Activated T-cell treated with anti-CD3 and anti-CD28 coated beads, Interleukin-2, amount 50 U/mL, for 72 hours (primary cell): Measurements from ENCODE around the gene PROSER1. TPM values are rescaled to one million over a fixed set of nuclear protein-coding genes. Genes with fewer than 3 reads are reported as not detected.

Source experiments
- ATAC-seq, 2 donors: fragments of 150-1000 bp; cut with Tn5 transposase; replicated peaks in 1 of 2; 2 replicates each; pipeline ENCODE4 v1.10.0; 2021; ENCODE audit warnings: moderate library complexity in 2 of 2, mild to moderate bottlenecking in 1 of 2
- DNase-seq, 2 donors: peaks; one replicate each; pipeline ENCODE4 v3.0.0; 2021 to 2022; ENCODE audit warnings: mixed read lengths in 1 of 2
- H3K27ac Mint-ChIP-seq: one replicate; pipeline ENCODE4 v1.8.0; 2022; ENCODE audit warnings: mild to moderate bottlenecking, moderate library complexity, mixed read lengths
- H3K27me3 Mint-ChIP-seq: one replicate; pipeline ENCODE4 v1.8.0; 2022; ENCODE audit warnings: low read depth, mixed read lengths
- H3K36me3 Mint-ChIP-seq, 2 donors: one replicate each; pipeline ENCODE4 v1.8.0; 2022; ENCODE audit warnings: mixed read lengths in 2 of 2, mild to moderate bottlenecking in 1 of 2; ENCODE audit not compliant: insufficient read depth in 2 of 2
- H3K4me1 Mint-ChIP-seq: one replicate; pipeline ENCODE4 v1.8.0; 2022; ENCODE audit warnings: low read depth, mixed read lengths
- H3K4me3 Mint-ChIP-seq, 2 donors: one replicate each; pipeline ENCODE4 v1.8.0; 2022; ENCODE audit warnings: mild to moderate bottlenecking in 2 of 2, mixed read lengths in 2 of 2, moderate library complexity in 2 of 2
- H3K9me3 Mint-ChIP-seq, 2 donors: one replicate each; pipeline ENCODE4 v1.8.0; 2022; ENCODE audit warnings: mixed read lengths in 2 of 2
- total RNA-seq, 2 donors: library from RNA; stranded (reverse); gene quantifications; one replicate each; pipeline ENCODE4 v1.2.3, GENCODE V29; 2022

Gene PROSER1
- total RNA-seq, 2 donors from 2014 or later: 114 to 116 TPM

GRCh38 chr13:39044536-39044935 lies 6.6 kb upstream of the PROSER1 start:
- Mint-ChIP-seq H3K4me1 (peaks cover 25% of the 10 kb centered on the region), H3K27ac (peak overlapping the region; percentile 84), H3K27me3 (no peaks in the 10 kb centered on the region), H3K4me3 (no peak overlapping the region), H3K9me3 (no peaks in the 10 kb centered on the region), H3K36me3 (peaks cover 0 to 19% of the 10 kb centered on the region in 2 donors)
- DNase-seq: no peak
- ATAC-seq: no peak

DNA sequence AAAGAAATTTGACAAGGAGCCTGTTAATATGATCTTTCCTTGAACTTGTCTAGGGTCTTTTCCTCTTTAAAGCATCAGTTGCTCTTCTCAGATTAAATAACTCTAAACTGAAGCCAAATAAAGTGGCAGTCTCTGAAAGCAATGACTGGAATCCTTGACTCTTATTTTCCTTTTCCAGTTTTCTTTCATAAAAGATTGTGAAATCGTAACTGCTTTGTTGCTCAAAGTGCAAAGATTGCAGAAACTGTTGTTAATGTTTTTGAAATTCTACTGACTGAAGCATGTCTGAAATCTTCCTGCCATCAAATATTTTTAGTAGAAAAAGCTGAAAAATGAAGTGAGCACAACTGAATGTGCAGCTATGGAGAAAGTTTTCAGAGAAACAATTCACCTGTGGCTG lies 2.3 kb upstream of the PROSER1 start:
- Mint-ChIP-seq H3K9me3 (no peaks in the 10 kb centered on the region), H3K27me3 (no peaks in the 10 kb centered on the region), H3K4me1 (peaks cover 37% of the 10 kb centered on the region), H3K27ac (no peak overlapping the region), H3K4me3 (peak overlapping the region; percentile 74 to 87), H3K36me3 (peaks cover 5 to 27% of the 10 kb centered on the region in 2 donors)
- ATAC-seq (no peak), DNase-seq (no peak)

DNA sequence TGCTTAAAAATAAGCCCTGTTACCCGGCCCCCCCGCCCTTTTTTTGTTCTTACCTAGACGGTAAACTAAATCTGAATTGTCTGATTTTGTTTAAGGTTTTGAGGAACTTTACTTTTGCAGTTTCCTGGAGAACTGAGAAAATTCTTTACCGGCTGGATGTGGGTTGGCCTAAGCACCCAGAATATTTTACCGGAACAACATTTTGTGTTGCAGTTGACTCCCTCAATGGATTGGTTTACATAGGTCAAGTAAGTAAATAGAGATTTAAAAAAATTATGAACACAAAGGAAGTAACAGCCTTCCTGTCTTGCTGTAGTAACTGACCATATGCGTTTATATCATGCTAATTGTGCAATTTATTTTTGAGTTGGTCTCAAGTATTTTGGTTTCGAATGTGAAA lies 1.2 kb upstream of the PROSER1 start:
- peak overlapping the region; percentile 93 for H3K27ac Mint-ChIP-seq
- DNase-seq (no peak), ATAC-seq (no peak)
- H3K4me3 Mint-ChIP-seq: peak overlapping the region; percentile 87 to 95
- no peaks in the 10 kb centered on the region for H3K27me3 Mint-ChIP-seq
- no peaks in the 10 kb centered on the region for H3K9me3 Mint-ChIP-seq
- H3K36me3 Mint-ChIP-seq: peaks cover 5 to 25% of the 10 kb centered on the region in 2 donors
- H3K4me1 Mint-ChIP-seq: peaks cover 49% of the 10 kb centered on the region

DNA sequence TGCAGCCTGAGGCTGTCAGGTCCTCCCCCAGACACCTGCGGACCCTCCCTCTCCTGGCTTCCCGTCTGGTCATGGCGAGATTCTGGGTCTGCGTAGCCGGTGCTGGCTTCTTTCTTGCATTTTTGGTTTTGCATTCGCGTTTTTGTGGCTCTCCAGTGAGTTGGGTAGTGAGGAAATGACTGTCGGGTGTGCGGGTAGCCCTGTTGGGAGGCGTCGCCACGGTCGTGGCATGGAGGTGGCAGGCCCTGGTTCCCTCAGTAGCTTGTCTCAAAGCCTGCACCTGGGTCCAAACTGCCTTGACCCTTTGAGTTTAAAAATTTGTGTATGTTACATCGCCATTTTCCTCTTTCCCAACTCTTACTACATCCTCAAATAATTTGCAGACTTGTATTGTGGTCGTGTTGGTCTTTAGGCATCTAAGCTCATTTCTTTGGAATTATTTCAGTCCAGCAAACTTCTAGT lies 711 bp upstream of the PROSER1 start:
- peak; percentile 82 to 84 for DNase-seq
- Mint-ChIP-seq H3K4me1 (peaks cover 53% of the 10 kb centered on the region), H3K4me3 (peak overlapping the region; percentile 87 to 95), H3K36me3 (peaks cover 5 to 24% of the 10 kb centered on the region in 2 donors), H3K27me3 (no peaks in the 10 kb centered on the region), H3K9me3 (no peaks in the 10 kb centered on the region), H3K27ac (peak overlapping the region; percentile 93)
- peak; percentile 75 to 77 for ATAC-seq

- Mint-ChIP-seq H3K27me3 (no peaks in the 10 kb centered on the region), H3K27ac (peak overlapping the region; percentile 99), H3K9me3 (no peaks in the 10 kb centered on the region), H3K36me3 (peaks cover 5 to 23% of the 10 kb centered on the region in 2 donors), H3K4me3 (peak overlapping the region; percentile 87 to 95), H3K4me1 (peaks cover 61% of the 10 kb centered on the region)
- DNase-seq (no peak), ATAC-seq (peak in 1 of 2 donors; percentile 14)
These were observed 444 bp downstream of the PROSER1 start for GRCh38 chr13:39037410-39037879.

DNA sequence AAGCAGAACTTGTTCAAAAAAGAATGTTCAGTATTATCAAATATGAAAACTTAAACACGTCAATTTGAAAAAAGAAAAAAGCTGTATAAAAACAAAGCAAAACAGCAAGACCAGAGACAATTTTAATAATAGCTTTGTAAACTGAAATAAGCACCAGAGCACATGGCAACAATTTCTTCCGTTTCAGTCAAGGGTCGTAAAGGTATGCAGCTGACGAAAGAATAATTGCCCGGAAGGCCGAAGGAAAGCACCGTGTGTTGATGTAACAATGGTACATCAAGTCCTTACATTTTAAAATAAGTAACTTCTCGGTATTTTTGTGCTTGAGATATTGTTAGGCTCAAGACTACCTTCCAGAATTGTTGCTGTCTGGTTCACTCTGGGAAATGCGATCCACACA lies 1.7 kb downstream of the PROSER1 start:
- no peaks in the 10 kb centered on the region for H3K9me3 Mint-ChIP-seq
- ATAC-seq (no peak), DNase-seq (peak; percentile 19 to 26)
- H3K4me1 Mint-ChIP-seq: peaks cover 58% of the 10 kb centered on the region
- H3K27me3 Mint-ChIP-seq: no peaks in the 10 kb centered on the region
- peak overlapping the region; percentile 87 to 95 for H3K4me3 Mint-ChIP-seq
- H3K27ac Mint-ChIP-seq: peak overlapping the region; percentile 99
- peaks cover 7 to 23% of the 10 kb centered on the region in 2 donors for H3K36me3 Mint-ChIP-seq

DNA sequence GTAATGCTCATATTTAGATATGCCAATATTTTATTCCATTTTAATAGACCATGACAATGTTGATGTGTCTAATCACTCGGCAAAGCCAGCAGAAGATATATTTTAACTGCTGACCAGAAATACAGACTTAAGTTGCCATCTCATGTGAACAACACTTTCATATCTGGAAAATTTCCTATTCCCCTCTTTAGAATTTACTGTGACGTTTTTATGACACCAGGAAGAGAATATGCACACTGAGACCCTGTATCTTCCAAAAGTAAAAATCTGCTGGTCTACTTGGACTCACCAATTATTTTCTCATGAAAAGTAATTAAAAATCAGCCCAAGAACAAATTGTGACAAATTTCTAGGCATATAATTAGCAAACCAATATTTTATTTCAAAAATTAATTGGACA lies 2.1 kb downstream of the PROSER1 start:
- peaks cover 53% of the 10 kb centered on the region for H3K4me1 Mint-ChIP-seq
- peak overlapping the region; percentile 87 to 95 for H3K4me3 Mint-ChIP-seq
- no peak for ATAC-seq
- H3K27me3 Mint-ChIP-seq: no peaks in the 10 kb centered on the region
- no peaks in the 10 kb centered on the region for H3K9me3 Mint-ChIP-seq
- H3K36me3 Mint-ChIP-seq: peaks cover 7 to 22% of the 10 kb centered on the region in 2 donors
- DNase-seq: no peak
- H3K27ac Mint-ChIP-seq: peak overlapping the region; percentile 99

DNA sequence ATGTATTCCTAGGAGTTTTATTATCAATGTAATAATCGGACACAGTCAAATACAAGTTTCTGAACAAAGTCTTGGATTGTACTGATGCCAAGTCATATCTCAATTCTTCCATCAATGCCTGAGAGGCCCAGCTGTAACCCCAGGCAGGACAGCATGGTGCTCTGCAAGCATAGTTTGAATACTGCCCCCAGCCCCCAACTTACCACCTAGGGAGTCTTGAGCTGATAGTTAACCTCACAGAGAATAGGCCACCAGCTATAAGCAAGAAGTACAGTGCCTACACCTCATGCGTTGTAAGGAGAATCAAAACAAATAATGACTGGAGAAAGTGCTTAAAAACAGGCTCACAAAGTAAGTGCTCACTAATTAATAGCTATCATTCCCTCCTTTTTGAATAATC lies 2.7 kb downstream of the PROSER1 start:
- peak overlapping the region; percentile 87 to 95 for H3K4me3 Mint-ChIP-seq

GRCh38 chr13:39034085-39034484 lies 3.8 kb downstream of the PROSER1 start:
- ATAC-seq: no peak
- DNase-seq: no peak
- H3K9me3 Mint-ChIP-seq: no peaks in the 10 kb centered on the region
- no peak overlapping the region for H3K27ac Mint-ChIP-seq
- H3K4me1 Mint-ChIP-seq: peaks cover 36% of the 10 kb centered on the region
- H3K27me3 Mint-ChIP-seq: no peaks in the 10 kb centered on the region
- peaks cover 7 to 18% of the 10 kb centered on the region in 2 donors for H3K36me3 Mint-ChIP-seq
- H3K4me3 Mint-ChIP-seq: peak overlapping the region; percentile 54 to 95

More for the DNA sequence above, 2.7 kb downstream of the PROSER1 start:
- peaks cover 7 to 18% of the 10 kb centered on the region in 2 donors for H3K36me3 Mint-ChIP-seq
- DNase-seq: no peak
- no peak for ATAC-seq
- no peaks in the 10 kb centered on the region for H3K27me3 Mint-ChIP-seq
- H3K4me1 Mint-ChIP-seq: peaks cover 47% of the 10 kb centered on the region
- peak overlapping the region; percentile 99 for H3K27ac Mint-ChIP-seq
- H3K9me3 Mint-ChIP-seq: no peaks in the 10 kb centered on the region

- Mint-ChIP-seq H3K4me3 (no peak overlapping the region), H3K27ac (peak overlapping the region; percentile 31), H3K36me3 (peaks cover 9 to 28% of the 10 kb centered on the region in 2 donors), H3K9me3 (no peaks in the 10 kb centered on the region), H3K27me3 (no peaks in the 10 kb centered on the region), H3K4me1 (peaks cover 36% of the 10 kb centered on the region)
- no peak for ATAC-seq
- DNase-seq: no peak
These were observed 5.7 kb downstream of the PROSER1 start for GRCh38 chr13:39032150-39032549.

GRCh38 chr13:39025433-39025839 lies 12.5 kb downstream of the PROSER1 start:
- no peaks in the 10 kb centered on the region for H3K9me3 Mint-ChIP-seq
- no peak for DNase-seq
- H3K27ac Mint-ChIP-seq: no peak overlapping the region
- no peak for ATAC-seq
- peaks cover 3 to 34% of the 10 kb centered on the region in 2 donors for H3K36me3 Mint-ChIP-seq
- no peak overlapping the region for H3K4me3 Mint-ChIP-seq
- H3K27me3 Mint-ChIP-seq: no peaks in the 10 kb centered on the region
- H3K4me1 Mint-ChIP-seq: no peaks in the 10 kb centered on the region

DNA sequence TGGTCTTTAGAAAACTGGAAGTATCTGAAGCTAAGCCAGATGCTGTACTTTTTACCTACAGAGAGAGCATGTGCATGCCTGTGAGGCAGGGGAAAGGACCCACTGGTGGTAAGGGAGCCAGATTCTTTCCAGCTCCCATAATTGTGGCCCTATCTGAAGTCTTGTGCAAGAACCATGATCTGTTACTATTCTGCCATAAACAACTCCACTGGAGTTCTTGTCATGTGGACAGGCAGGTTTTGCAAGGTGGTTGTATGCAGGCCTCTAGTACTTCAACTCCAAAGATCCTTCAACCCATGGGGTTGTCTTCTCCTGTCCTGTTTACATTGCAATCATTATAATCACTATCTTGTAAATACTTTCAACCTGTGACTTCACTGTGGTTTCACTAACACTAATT lies 14.1 kb downstream of the PROSER1 start:
- no peaks in the 10 kb centered on the region for H3K9me3 Mint-ChIP-seq
- H3K4me1 Mint-ChIP-seq: no peaks in the 10 kb centered on the region
- no peak overlapping the region for H3K4me3 Mint-ChIP-seq
- DNase-seq (no peak), ATAC-seq (no peak)
- H3K27ac Mint-ChIP-seq: peak overlapping the region; percentile 2
- H3K27me3 Mint-ChIP-seq: no peaks in the 10 kb centered on the region
- H3K36me3 Mint-ChIP-seq: peaks cover 5 to 33% of the 10 kb centered on the region in 2 donors

GRCh38 chr13:39023316-39023715 lies 14.6 kb downstream of the PROSER1 start:
- Mint-ChIP-seq H3K27me3 (no peaks in the 10 kb centered on the region), H3K27ac (no peak overlapping the region), H3K4me1 (no peaks in the 10 kb centered on the region), H3K4me3 (no peak overlapping the region), H3K9me3 (no peaks in the 10 kb centered on the region), H3K36me3 (peaks cover 5 to 35% of the 10 kb centered on the region in 2 donors)
- no peak for ATAC-seq
- no peak for DNase-seq

DNA sequence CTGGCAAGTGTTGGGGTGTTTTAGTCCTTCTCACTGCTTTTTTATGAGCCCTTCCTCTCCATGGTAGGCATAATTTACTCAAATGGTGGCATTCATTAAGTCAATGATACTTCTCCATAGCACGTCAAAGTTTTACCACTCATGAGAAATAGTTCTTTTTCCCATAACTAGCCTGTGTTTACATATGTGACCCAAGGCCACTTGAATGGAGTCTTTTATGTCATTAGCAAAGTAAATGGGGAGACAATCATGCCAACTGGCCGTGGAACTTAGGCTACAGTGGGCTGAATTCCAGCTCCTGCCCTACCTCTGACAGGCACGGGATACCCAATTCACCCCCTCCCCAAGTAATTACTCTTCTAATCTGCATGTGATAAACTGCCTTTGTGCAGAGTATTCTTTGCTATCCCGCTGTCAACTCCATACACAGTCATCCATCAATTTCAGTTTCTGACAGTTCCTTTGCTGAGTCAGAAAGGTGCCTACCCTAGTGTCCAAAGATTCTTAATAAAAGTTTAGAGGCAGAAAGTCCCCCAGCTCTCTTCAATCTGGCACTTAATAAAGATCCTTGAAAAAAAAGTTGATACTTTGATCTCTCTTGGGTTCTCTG lies 16.9 kb downstream of the PROSER1 start:
- DNase-seq (no peak), ATAC-seq (no peak)
- Mint-ChIP-seq H3K9me3 (no peaks in the 10 kb centered on the region), H3K4me3 (no peak overlapping the region), H3K4me1 (no peaks in the 10 kb centered on the region), H3K27me3 (no peaks in the 10 kb centered on the region), H3K36me3 (peaks cover 3 to 24% of the 10 kb centered on the region in 2 donors), H3K27ac (peak overlapping the region; percentile 22)
